T-helper 1 cell treated with Interleukin-12 subunit alpha and Interleukin-12 subunit beta and Interleukin-4 antibody, amounts not matched to agents 30 ng/mL and 1 ng/mL, for 36 hours (primary cell): ENCODE results near the gene KCNJ16. TPM values are rescaled to one million over a fixed set of nuclear protein-coding genes. Genes with fewer than 3 reads are reported as not detected.

Experiments used
- intact Hi-C: fragments of 100-400 bp; cut with micrococcal nuclease; formaldehyde crosslinking; loops from one replicate; pipeline ENCODE4 v1.15.1; 2024
- total RNA-seq: library from RNA; stranded (reverse); gene quantifications from 2 replicates; pipeline ENCODE4 v1.2.3, GENCODE V29; 2022

KCNJ16 gene
- total RNA-seq, 1 donor from 2014 or later = not detected

DNA sequence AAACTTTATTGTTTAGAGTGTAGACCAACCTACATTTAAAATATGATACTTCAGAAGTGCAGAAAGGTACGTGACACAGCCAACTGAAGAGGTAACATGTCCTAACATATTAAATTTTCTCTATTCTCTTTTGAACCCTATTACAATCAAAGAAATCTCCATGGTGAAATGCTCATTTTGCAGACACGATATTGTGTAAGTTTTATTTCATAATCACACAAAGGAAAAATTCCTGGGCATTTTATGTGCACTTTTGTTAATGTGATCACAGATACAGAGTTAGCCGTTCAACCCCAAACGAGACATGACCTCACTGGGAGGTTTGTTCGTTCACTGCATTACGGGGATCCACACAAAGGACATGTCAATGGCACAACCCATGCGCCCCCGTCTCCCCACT is 21.8 kb downstream of the KCNJ16 start:
- intact Hi-C loops = no loop called here

DNA sequence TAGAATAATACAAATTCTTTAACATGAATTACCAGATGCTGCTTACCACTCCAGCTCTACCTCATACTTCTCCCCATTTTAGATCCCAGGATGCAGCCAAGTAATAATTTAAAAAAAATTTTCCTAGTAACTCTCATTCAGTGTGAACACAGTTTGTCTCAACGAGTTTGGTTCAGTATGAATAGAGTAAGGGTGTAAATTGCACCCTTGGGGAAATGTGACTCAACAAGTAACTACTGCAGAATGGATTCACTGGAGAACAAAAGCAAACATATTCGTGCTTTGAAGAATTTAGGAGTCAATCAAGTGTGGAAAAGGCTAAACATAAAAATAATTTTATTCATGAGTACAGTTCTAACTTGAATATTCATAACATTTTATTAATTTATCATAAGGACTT is 23.0 kb downstream of the KCNJ16 start:
- intact Hi-C loops = no loop called here

DNA sequence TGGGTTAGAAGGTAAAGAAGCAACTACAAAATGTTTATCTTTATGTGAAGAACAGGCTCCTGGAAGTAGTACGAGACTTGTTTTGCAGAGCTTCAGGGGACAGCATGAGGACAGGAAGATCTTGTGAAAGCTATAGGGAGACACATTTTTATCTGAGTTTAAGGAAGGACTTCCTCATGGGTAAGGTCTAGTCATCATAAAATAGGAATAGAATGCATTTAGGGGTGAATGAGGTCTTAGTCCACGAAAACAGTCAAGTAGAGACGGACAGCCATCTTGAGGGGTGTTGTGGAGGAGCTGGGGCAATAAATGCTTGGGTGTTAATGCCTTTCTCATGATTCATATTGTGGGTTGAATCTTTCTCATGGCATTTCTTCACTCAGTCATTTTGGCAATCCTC is 24.3 kb downstream of the KCNJ16 start:
- intact Hi-C loops = no loop called here

DNA sequence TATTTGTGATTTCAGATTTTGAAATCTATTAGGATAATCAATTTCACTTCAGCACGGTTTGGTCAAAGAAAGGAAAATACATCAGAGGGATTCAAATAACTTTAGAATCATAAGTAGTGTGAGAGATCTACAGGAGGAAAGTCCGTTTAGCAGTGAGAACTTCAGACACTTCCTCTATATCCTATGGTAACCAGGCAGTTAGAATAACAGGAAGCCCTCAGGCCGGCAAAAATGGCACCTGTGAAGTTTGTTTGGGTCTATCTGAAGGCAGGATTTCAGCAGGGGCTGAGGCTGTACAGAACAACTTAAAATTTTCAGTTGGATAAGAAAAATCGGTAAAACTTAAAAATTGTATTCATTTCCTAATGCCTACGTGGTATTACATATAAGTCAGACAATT is 24.9 kb downstream of the KCNJ16 start:
- intact Hi-C loops = no loop called here

DNA sequence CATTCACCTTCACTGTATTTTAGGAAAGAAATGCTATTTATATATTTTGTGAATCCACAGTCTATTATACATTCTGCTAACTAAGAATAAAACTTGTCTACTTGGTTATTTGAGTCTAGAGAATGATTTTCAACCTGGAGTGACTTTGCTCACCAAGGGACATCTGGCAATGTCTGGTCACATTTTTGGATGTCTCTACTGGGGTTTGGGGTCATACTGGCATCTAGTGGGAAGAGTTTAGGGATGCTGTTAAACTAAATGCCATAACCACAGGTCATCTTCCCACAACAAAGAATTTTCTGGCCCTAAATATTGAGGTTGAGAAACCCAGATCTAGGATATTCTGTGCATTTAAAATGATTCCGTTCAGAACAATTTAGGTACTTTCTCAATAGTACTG is 26.0 kb downstream of the KCNJ16 start:
- intact Hi-C loops = no loop called here

DNA sequence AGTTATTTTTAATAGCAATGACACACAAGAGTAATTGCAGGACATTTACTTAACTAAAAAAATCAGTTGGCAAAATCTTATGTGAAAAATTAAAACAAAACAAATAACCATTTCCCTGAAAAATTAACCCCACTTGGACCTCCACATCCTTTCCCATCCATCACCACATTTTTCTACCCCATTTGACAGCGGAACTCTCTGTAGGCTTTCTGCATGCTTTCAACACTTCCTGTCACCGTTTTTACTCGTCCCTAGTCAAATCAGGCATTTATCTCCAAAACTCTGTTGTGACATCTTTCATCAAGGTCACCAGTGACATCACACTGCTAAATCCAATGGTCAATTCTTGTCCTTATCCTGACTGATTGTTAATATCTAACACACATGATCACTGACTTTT is 27.5 kb downstream of the KCNJ16 start:
- intact Hi-C loops = no loop called here

DNA sequence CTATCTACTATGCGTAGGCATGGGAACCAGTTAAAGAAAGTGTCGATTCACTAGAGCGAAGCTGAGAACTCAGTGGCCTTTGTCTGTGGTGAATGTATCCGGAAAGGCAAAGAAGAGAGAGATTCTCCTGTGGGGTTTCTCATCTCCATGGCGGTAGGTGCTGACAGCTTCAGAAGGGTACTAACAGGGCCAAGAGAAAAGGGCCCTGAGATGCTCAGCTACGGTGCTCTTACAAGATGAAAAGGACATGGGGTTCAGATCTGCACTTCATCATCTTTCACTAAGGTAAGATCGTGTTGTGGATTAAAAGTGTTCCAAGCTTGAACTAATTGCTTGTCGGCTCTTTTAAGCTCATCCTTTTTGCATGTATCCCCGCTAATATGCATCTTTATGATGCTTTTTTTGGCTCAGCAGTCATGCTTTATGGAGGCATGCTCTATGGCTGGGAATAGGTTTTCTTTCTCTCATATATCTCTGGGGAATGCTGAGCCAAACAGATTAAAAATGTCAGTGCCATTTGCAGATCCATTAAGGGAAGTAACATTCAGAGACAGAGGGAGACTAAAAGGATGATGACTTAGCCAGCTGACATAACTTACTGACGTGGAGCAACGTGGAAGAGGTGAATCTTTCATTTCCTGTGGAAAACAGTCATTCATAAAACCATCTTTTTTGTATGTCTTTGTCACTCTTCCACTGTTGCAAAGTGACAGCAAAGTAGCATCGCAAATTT is 29.9 kb downstream of the KCNJ16 start:
- intact Hi-C loops = no loop called here

DNA sequence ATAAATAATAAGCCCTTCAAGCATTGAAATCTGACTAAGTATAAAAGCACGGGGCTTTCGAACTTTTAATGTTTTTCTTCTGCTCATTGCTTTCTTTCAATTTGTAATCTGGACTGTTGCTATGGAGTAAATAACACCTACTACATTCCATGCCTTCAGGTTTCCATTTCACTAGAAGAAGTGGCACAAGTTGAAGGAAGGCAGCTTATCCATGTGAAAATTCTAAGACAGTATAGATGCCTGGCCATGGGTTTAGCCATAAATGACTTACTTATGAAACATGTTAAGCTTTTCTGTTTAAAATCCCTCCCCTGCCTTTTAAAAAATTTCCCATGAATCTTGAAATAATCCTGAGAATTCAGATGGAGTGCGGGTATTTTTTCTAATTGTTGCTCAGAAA is 30.6 kb downstream of the KCNJ16 start:
- intact Hi-C loops = no loop called here

DNA sequence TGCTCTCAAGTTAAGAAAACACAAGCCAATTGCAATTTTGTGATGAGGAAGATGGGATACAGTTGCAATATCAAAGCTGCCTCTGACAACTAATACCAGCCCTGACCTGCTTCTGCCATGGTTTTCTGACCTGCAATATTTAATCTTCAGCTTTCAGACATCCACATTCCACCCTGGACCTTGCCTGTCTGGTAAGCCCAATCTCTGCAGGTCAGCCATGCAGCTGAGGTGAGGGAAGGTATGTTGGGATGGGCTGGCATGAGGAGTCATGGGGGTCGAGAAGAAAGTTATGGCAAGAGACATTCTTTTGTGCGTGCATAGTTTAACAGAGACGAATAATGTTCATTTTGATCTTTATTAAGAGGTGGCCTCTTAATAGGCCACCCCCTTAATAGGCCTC is 31.5 kb downstream of the KCNJ16 start:
- intact Hi-C loops = no loop called here

DNA sequence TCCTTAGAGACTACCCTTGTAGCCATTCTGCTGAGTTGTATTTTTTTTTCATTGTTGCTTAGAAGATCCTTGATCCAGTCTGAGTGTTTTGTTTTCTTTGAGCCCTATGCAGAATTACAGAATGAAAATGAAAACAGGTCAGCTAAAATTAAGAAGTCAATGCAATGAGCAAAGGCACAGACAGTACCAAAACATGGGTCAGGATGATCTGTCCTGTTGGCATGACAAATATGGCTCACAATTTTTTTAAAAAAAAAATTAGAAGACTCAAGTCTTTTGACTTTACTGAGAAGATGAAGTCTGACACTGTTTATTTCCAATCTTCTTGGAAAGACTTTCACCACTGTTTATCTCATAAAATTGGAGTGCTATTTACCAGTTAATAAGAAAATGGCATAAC is 32.4 kb downstream of the KCNJ16 start:
- intact Hi-C loops = no loop called here

DNA sequence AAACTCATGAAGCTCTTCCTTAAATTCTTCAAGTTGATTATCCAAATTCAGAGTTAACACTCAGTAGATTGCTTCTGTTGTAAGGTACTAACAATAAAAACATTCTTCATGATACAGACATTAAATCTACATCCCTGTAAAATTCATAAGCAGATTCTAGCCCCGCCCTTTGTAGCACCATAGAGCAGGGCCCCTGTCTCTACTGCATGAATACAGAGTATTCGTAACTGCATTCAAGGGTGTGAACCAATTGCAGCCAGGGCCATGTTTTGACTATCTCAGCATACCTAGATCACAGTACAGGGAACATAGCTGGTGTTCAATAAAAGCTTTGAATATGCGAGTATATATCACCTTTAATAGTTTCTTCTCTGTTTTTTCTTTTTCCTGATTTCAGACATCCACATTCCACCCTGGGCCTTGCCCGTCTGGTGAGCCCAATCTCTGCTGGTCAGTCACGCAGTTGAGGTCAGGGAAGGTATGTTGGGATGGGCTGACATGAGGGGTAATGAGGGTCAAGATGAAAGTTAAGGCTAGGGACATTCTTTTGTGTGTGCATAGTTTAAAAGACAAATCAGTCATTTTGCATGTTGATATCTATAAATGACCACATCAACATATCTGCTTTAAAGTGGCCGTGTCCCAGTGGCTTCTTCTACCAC is 33.0 kb downstream of the KCNJ16 start:
- intact Hi-C loops = no loop called here

DNA sequence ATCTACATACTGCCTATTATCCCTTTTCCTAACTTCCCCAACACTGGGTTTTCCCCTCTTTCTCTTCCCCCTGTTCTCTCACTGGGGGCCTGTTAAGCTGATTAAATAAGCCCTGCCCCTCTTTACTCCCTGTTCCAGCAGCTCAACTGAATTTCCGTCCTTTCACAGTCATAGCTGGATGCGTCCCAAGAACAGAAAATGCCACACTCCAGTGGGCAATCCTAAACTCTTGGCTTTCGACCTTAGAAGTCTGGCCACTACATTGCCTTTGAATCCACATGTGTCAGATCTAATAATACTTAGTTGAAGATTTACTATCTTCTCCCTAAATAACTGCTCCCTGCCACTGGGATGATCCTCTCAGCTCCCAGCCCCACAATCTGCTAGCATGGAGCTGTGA is 34.5 kb downstream of the KCNJ16 start:
- intact Hi-C loops = no loop called here

DNA sequence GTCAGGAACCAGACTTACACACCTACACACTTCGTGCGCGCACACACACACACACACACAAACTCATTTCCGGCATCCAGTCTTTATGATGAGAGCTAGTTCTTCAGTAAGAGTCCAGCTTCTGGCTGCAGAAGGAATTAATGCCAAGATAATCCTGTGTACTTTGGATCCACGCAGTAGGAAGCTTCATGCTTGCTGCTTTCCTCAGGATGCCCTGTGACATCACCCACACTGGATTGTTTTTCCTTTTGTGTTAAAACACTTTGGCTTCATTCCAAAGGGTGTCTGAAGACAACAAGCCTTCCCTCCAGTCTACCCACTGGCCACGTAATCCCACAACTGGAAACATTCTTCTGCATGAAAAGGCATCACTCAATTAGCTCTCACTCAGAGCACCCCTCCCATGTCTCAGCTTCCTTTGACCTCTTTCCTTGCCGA is 35.4 kb downstream of the KCNJ16 start:
- intact Hi-C loops = no loop called here

DNA sequence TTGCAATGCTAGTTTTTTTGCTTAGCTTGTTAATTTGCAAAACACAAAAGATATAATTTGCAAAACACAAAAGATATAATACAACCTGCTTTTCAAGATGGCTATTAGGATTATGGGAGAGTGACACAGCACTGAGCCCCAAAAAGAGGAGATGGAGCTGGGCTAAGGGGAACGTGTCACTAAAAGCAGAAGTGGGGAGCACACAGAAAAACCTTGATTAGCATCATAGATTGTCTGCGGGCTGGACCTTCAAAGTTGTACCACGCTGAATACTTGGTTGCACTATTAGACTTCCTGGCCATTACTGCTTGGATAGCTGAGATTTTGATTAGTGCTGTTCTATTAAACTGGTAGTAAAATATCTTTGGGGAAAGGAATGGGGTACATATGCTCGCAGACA is 36.2 kb downstream of the KCNJ16 start:
- intact Hi-C loops = no loop called here

DNA sequence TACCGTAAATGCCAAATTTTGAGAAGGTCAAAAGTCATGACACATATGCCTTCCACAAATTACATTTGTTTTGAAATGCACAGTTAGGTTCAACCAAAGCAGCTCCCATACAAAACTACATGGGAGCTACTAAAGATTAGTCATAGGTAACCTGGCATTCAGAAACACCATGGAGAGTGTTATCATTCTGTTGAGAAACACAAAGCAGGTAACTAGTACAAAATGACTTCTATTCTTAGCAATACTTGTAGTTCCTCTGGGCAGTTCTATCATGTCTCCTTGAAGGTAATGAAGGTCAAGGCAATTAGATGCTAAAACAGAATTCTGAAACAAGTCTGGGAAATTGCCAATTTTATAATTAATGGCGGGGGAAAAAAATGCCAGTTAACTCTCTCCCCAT is 39.4 kb downstream of the KCNJ16 start:
- intact Hi-C loops = no loop called here

DNA sequence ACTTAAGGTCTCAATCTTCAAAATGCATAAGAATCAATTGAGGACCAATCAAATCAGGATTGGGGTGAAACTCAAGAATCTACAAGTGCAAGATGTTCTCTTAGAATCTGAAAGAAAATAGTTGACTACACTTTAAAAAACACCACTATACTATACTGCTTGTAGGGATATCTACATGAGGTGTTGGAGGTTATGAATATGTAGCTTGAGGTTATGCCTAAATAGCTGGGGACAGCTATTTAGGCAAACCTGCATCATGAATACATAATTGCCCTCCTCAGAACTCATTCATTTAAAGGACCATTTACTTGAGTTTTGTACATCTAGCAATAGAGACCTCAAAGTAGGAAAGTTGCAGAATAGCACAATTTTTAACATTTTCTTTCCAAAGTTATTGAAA is 40.1 kb downstream of the KCNJ16 start:
- intact Hi-C loops = no loop called here

DNA sequence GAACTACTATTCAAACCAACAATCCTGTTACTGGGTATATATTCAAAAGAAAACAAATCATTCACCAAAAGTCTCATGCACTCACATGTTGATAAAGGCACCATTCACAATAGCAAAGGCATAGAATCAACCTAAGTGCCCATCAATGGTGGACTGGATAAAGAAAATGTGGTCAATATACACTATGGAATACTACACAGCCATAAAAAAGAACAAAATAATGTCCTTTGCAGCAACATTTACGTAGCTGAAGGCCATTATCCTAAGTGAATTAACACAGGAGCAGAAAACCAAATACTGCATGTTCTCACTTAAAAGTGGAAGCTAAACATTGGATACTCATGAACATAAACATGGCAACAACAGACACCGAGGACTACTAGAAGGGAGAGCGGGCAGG is 41.9 kb downstream of the KCNJ16 start:
- intact Hi-C loops = no loop called here

DNA sequence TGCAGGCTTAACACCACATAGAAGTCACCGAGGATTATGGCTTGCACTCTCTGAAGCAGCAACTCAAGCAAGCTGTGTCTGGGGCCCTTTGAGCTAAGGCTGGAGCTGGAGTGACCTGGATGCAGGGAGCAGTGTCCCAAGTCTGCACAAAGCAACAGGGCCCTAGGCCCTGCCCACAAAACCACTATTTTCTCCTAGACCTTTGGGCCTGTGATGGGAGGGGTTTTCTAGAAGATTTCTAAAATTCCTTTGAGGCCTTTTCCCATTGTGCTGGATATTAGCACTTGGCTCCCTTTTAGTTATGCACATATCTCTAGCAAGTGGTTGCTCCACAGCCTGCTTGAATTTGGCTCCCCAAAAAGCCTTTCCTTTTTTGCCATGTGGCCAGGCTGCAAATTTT is 44.5 kb downstream of the KCNJ16 start:
- intact Hi-C loops = no loop called here

DNA sequence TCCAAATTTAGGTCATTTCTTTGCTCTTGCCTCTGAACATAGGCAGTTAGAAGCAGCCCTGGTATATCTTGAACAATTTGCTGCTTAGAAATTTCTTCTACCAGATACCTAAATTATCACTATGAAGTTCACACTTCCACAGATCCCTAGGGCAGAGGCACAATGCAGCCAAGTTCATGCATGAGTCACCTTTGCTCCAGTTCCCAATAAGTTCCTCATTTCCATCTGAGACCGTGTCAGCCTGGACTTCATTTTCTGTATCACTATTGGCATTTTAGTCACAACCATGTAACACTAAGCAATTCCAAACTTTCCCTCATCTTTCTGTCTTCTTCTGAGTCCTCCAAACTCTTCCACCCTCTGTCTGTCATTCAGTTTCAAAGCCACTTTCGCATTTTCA is 45.0 kb downstream of the KCNJ16 start:
- intact Hi-C loops = no loop called here

DNA sequence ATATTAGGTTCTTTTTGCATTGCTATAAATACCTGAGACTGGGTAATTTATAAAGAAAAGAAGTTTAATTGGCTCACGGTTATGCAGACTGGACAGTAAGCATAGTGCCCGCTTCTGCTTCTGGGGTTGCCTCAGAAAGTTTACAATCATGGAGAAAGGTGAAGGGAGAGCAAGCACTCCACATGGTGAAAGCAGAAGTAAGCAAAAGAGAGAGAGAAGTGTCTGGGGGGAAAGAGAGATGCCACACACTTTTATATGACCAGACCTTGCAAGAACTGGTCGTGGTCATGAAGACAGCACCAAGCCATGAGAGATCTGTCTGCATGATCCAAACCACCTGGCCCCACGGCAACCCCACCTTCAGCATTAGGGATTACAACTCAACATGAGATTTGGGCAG is 45.4 kb downstream of the KCNJ16 start:
- intact Hi-C loops = no loop called here

DNA sequence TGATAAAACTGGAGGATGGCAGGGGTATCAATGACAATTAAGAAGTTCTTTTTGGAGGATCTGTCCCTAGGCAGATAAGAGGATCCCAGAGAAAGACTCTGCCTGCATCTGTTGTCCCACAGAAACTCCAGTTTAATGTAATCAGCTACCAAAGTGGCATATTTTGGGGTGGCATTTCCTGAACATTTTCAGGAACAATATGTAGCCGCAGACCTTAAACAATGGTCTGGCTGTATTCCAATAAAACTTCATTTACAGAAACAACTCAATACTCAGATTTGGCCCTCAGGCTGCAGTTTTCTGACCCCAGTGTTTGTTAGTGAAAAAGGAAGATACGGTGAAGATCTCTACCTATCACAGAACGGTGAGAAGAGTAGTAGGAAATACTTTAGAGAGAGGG is 46.1 kb downstream of the KCNJ16 start:
- intact Hi-C loops = no loop called here

DNA sequence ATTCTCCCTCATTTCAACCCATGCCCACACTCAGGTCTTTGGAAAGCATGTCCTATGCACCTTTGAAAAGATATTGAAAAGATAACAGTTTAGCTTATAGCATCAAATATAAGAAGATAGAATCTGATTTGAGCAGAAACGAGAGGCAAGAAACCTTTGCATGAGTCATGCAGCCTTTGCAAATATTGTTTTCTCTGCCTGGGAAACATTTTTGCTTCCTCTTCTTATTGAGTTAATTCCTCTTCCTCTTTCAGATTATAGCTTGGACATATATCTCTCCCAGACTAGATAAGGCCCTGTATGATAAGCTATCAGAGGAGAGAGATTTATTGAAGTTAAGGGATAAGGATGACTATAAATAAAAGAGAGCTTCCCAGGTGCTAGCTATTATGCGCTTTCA is 48.2 kb downstream of the KCNJ16 start:
- intact Hi-C loops = no loop called here

DNA sequence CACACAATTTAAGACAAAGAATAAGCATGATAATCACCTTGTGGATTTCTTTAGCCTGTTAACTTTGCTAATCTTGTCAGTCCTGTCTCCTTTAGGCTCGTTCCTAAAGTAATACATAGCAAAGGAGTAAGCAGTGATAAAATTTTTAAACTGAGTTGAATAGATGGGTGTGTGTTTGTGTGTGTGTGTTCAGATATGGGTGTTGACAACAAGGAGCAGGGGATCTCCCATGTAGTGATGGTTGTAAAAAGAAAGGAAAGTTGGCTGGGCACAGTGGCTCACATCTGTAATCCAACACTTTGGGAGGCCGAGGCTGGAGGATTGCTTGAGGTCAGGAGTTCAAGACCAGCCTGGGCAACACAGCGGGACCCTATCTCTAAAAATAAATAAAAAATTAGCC is 49.7 kb downstream of the KCNJ16 start:
- intact Hi-C loops = no loop called here
